Lower leg skin (tissue), 4 donors: ENCODE results near the gene MRPL53. TPM values are rescaled to one million over a fixed set of nuclear protein-coding genes. Genes with fewer than 3 reads are reported as not detected.

Experiments used
- DNase-seq, 2 donors: peaks; one replicate each; pipeline ENCODE4 v3.0.0-alpha.2; 2019; ENCODE audit warnings: low spot score in 2 of 2
- H3K4me3 ChIP-seq: fragments of 200-600 bp; sonication (generic); 2 replicates; pipeline ENCODE4 v1.5.1; 2017; ENCODE audit warnings: mild to moderate bottlenecking, low read depth; ENCODE audit not compliant: poor library complexity, severe bottlenecking
- POLR2A ChIP-seq, 2 donors: fragments of 450-650 bp; IDR thresholded peaks; one replicate each; pipeline ENCODE4 v1.6.1; 2016 to 2017; ENCODE audit warnings: antibody characterized with exemption in 2 of 2, mild to moderate bottlenecking in 1 of 2, moderate library complexity in 1 of 2
- WGBS, 2 donors: methylation state at CpG; one replicate each; pipeline ENCODE4 v1.1.5; 2018; 5-methylcytosine and 5-hydroxymethylcytosine counted together
- intact Hi-C: fragments of 100-400 bp; cut with DNase I; formaldehyde crosslinking; loops from one replicate; pipeline ENCODE4 v1.15.0; 2023; ENCODE audit warnings: low total_unique reads
- total RNA-seq, 4 donors: library from RNA; depleted of rRNA; stranded (reverse); fragments of >200 nt; gene quantifications; one replicate each; pipeline ENCODE4 v1.1.0, GENCODE V29; 2016
- TF ChIP-seq, protein P1 (sequence below), 3 donors: fragments of 450-650 bp; IDR thresholded peaks; one replicate each; pipeline ENCODE4 v1.5.1; 2016; ENCODE audit warnings: antibody characterized with exemption in 3 of 3, mild to moderate bottlenecking in 3 of 3, moderate library complexity in 2 of 3

Gene MRPL53
- 10 to 100 TPM; 24.9 to 70.0 (median 29.5) TPM for total RNA-seq

DNA sequence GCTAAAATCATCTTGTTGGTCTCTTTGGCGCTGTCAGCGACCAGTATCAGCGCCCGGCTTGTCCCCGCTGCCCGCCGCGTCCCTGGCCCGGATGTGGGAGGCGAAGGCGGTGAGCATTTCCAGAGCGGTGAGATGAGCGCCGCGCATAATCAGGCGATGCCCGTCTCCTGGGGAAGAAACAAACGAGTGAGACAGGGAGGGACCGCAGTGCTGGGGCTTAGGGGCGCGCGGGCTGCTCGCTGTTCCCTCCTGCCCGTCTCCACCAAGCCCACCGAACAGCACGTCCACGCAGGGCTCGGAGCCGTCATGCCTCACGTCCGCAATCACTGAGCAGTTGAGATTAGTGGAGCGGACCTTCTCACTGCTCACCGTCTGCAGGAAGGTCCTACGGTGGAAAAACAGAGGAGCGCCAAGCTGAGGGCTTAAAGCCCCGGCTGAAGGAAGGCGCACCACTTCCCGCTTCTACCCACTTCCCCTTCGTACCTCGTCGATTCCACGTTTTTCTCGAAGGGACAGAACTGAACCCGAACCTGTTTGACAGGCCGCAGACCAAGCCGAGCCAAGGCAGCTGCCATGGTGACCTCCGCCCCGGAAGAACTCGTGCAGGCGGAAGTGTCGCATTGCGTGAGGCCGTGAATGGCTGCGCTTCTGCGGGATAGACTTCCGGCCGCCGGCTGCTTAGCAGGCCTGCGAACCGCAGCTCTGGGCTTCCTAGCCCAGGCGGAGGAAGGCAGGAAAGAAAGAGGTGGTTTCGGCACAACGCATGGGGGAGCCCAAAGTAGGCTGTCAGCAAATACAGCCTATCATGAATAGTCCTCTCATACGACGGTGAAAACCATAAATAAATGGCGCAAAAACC is at the start of gene MRPL53:
TSS of gene MRPL53 (minus strand) at position 595 of the 859 bp plus-strand sequence. CDS start at position 575, 20 bp downstream.
- WGBS, 2 donors, result 1% methylated on average over 66 of the region's 66 CpGs
- intact Hi-C loops, result no loop called here
- peak; percentile 91 to 99 for DNase-seq
- TF ChIP-seq, protein P1, sequence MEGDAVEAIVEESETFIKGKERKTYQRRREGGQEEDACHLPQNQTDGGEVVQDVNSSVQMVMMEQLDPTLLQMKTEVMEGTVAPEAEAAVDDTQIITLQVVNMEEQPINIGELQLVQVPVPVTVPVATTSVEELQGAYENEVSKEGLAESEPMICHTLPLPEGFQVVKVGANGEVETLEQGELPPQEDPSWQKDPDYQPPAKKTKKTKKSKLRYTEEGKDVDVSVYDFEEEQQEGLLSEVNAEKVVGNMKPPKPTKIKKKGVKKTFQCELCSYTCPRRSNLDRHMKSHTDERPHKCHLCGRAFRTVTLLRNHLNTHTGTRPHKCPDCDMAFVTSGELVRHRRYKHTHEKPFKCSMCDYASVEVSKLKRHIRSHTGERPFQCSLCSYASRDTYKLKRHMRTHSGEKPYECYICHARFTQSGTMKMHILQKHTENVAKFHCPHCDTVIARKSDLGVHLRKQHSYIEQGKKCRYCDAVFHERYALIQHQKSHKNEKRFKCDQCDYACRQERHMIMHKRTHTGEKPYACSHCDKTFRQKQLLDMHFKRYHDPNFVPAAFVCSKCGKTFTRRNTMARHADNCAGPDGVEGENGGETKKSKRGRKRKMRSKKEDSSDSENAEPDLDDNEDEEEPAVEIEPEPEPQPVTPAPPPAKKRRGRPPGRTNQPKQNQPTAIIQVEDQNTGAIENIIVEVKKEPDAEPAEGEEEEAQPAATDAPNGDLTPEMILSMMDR (IDR thresholded peaks at IDR 0.05), result no peak
- TF ChIP-seq POLR2A (IDR thresholded peaks at IDR 0.05), result no peak
- peak within 1 kb of the TSS; percentile 54 for H3K4me3 ChIP-seq

DNA sequence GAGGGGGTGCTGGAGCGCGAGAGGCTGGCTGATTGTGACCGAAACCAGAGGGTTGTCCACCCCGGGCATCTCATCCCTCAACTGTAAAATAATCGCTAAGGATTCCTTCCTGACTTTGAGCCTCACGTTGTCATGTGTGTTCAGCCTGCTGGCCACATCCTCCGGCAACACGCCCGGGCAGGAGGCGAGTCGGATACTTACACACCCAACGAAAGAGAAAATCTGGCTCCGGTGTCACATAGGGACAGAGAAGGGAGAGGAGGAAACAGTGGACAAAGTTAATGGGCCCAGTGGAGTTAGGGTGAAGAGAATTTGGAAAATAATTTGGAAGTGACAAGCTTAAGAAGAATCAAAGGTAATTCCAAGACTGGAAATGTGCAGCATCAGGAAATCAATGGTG is 44.2 kb upstream of the MRPL53 start:
- H3K4me3 ChIP-seq, result no peak overlapping the region
- TF ChIP-seq POLR2A (IDR thresholded peaks at IDR 0.05), result no peak
- TF ChIP-seq, protein P1 (IDR thresholded peaks at IDR 0.05), result no peak
- intact Hi-C loops, result no loop called here
- DNase-seq, result no peak
- WGBS, 2 donors, result 50 to 52% methylated on average over 13 of the region's 13 CpGs

DNA sequence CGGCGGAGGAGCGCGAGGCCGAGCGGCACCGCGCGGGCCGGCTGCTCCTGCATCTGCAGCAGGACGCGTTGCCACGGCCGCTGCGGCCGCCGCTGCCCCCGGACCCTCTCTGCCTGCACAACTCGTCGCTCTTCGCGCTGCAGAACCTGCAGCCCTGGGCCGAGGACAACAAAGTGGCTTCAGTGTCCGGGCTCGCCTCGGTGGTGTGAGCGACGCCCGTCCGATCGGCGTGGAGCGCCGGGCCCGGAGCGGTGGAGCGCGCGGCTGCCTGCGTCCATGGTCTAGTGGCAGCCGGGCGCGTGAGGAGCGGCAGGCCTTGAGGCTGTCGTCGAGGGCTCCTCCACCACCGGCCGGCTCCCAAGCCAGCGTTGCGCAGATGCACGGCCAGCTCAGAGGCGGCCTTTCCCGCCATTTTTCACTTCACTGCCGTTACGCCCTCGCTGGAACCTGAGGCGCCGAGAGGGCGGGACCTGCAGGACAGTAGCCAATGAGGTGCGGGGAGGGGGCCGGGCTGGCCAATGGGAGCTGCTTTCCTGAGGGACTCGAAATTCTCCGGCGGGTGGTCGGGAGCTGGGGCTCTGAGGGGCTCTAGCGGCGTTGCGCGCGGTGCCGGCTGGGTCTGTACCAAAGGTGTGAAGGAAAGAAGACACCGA is 43.6 kb upstream of the MRPL53 start:
- intact Hi-C loops, result no loop called here
- no peak for DNase-seq
- peak overlapping the region; percentile 1 for H3K4me3 ChIP-seq
- TF ChIP-seq, protein P1 (IDR thresholded peaks at IDR 0.05), result no peak
- no peak for TF ChIP-seq POLR2A (IDR thresholded peaks at IDR 0.05)
- WGBS, 2 donors, result 4 to 10% methylated on average over 17 to 31 of the region's 72 CpGs

DNA sequence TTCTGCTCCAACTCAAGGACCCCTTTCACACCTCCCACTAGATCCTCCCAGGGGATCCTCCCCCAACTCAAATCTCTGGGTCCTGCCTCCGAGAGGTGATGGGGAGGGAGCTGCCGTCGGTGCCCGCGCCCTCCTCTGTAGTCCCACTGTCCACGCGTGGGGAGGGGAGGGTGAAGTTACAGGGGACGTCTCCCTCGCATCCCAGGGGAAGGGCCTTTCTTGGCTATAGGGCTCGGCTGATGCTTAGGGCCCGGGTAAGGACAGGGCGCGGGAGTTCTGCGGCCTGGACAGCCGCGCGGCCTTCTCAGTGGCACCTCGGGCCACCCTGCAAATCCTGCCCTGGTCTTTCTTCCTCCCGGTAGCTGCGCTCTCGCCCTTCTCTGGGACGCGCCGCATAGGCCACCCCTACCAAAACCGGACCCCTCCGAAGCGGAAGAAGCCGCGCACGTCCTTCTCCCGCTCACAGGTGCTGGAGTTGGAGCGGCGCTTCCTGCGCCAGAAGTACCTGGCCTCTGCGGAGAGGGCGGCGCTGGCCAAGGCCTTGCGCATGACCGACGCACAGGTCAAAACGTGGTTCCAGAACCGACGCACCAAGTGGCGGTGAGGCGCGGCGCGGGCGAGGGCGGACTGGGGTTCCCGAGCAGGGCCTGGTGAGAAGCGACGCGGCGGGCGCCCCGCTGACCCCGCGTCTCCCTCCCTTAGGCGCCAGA is 42.9 kb upstream of the MRPL53 start:
- DNase-seq, result no peak
- intact Hi-C loops, result no loop called here
- H3K4me3 ChIP-seq, result peak overlapping the region; percentile 1
- no peak for TF ChIP-seq POLR2A (IDR thresholded peaks at IDR 0.05)
- TF ChIP-seq, protein P1 (IDR thresholded peaks at IDR 0.05), result no peak
- WGBS, 2 donors, result 8 to 10% methylated on average over 23 to 42 of the region's 60 CpGs

DNA sequence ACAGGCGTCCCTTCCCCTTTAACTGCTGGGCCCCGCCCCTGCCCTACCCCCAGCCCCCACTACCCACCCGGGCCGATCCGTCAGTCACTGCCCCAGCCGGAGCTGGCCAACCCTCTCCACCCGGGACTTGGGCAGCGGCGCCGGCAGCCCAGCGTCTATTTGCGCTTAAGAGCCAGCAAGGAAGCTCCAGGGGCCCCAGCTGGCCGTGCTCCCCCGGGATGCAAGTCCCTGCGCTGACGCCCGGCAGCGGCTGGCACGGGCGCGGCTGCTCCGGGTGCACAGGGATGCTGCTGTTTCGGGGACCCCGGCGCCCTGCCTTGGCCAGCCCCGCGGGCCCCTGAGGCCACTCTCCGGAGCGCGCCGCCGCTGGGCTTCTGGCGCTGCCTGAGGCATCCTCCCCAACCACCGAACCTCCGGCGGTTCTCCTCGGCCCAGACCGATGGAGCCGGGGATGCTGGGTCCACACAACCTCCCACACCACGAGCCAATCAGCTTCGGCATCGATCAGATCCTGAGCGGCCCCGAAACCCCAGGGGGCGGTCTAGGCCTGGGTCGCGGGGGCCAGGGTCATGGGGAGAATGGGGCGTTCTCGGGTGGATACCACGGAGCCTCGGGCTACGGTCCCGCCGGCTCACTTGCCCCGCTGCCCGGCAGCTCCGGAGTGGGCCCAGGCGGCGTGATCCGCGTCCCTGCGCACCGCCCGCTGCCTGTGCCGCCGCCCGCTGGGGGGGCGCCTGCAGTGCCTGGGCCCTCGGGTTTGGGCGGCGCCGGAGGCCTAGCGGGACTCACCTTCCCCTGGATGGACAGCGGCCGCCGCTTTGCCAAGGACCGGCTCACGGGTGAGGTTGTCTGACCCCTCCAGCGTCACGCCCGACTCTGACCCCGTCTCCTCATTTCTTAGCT is 42.1 kb upstream of the MRPL53 start, which contains the start of gene TLX2:
TSS of gene TLX2 (plus strand) at position 83 of the 903 bp plus-strand sequence. CDS start at position 440, 357 bp downstream.
- intact Hi-C loops, result no loop called here
- WGBS, 2 donors, result 3 to 4% methylated on average over 64 to 71 of the region's 82 CpGs

More for the DNA sequence above, 42.1 kb upstream of the MRPL53 start, which contains the start of gene TLX2:
- TF ChIP-seq POLR2A (IDR thresholded peaks at IDR 0.05), result no peak
- TF ChIP-seq, protein P1 (IDR thresholded peaks at IDR 0.05), result no peak
- no peak for DNase-seq
- no peak within 1 kb of the TSS for H3K4me3 ChIP-seq
